Gastroesophageal sphincter (tissue), 3 donors: Measurements from ENCODE around the gene LEO1.

Source experiments
- CTCF ChIP-seq, 4 experiments: fragments of 200-600 bp in 2 of 4; fragments of 450-650 bp in 2 of 4; sonication (generic) in 1 of 4; IDR thresholded peaks; one replicate each; pipeline ENCODE4 v1.5.1; 2017 to 2019; ENCODE audit warnings: antibody characterized with exemption in 4 of 4, mild to moderate bottlenecking in 2 of 4, moderate library complexity in 2 of 4
- EP300 ChIP-seq: sonication (generic); formaldehyde crosslinking; IDR thresholded peaks from one replicate; pipeline ENCODE4 v1.6.1; 2017; ENCODE audit warnings: antibody characterized with exemption, mild to moderate bottlenecking
- POLR2A ChIP-seq, 2 donors: fragments of 450-650 bp; IDR thresholded peaks; one replicate each; pipeline ENCODE4 v1.6.1; 2017; ENCODE audit warnings: antibody characterized with exemption in 2 of 2, mild to moderate bottlenecking in 2 of 2, moderate library complexity in 1 of 2

DNA sequence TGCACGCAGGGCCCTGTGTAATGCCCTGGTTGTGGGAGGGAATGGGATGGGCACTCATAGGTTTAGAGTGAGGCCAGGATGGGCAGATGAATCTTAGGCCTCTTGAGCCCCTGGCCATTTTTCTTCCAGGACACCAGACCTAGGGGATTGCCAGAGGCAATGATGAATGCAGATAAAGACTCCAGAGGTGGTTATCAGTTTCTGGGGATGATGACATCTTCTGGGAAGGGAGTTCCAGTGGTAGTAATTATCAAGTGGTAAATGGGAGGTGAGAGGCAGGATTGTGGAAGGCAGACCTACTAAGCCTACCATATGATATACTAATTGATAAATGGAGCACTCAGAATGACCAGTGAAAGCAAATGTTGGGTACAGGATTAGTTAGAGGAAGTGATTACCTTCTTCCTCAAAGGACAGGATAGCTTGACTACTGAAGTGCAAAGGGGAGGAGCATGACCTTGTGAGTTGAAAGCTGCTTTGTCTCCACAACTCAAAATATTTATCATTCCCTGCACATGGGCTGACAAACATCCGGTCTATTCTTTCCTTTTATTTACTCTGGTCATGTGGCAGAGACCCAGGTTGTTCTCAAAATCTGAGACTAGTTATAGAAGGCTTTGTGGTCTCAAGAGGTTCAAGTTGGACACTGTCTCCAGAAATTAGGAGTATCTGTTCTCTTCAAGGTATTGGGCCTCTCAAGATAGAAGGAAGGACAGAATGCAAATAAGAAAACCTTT is 37.3 kb upstream of the LEO1 start:
- TF ChIP-seq CTCF (IDR thresholded peaks at IDR 0.05) (no peak), POLR2A (IDR thresholded peaks at IDR 0.05) (no peak), EP300 (no peak)
